Neuron (in vitro differentiated cells): ENCODE data around the gene CCNQ.
A peak's percentile ranks its signal among the peaks of the same experiment; 100 is the strongest.

Experiments used
- H2AFZ ChIP-seq: one replicate; pipeline ENCODE4 v1.6.1; 2013; ENCODE audit warnings: low read depth, mild to moderate bottlenecking, inconsistent platforms, low read length, moderate library complexity
- H3K27me3 ChIP-seq: one replicate; pipeline ENCODE4 v1.6.1; 2013; ENCODE audit warnings: low read length; ENCODE audit not compliant: insufficient read depth
- H3K36me3 ChIP-seq: one replicate; pipeline ENCODE4 v1.6.1; 2013; ENCODE audit warnings: low read length; ENCODE audit not compliant: insufficient read depth
- H3K4me1 ChIP-seq: one replicate; pipeline ENCODE4 v1.6.1; 2013; ENCODE audit warnings: low read length; ENCODE audit not compliant: insufficient read depth
- H3K4me3 ChIP-seq: 2 replicates; pipeline ENCODE4 v1.5.1; 2013; ENCODE audit warnings: mild to moderate bottlenecking, low read length, moderate library complexity
- H3K9me3 ChIP-seq: one replicate; pipeline ENCODE4 v1.6.1; 2013; ENCODE audit warnings: low read length

Gene CCNQ

DNA sequence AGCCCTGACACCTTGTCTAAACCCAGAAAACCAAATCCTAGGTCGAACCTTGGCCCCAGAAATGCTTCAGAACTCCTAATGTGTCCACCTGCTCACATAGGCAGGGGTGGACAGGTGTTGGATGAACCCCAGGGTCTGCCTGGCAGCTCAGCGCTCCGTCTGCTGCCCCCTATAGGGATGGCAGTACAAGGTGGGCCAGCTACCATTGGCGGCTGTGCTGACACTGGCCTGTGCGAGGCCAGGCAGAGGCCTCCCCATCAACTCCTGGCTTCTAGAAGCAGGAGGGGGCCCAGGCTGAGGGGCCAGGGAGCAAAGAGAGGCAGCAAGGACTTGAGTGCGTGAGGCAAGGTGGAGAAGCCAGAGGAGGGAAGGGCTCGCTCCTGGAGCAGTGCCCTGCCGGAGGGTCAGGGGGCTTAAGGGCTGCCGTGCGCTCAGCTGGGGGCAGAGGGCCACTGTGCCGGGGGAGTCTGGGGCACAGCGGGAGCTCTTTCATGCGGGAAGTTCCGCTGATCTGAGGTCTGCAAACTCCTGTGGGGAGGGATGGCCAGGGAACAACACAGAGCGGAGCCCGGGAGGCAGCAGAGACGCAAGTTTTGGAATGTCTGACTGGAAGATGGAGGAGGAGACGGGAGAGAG lies 20.6 kb downstream of the CCNQ start:
- Histone ChIP-seq H3K27me3 (peaks cover 13% of the 10 kb centered on the region), H3K4me1 (peaks cover 18% of the 10 kb centered on the region), H2AFZ (peak overlapping the region; percentile 7), H3K36me3 (no peaks in the 10 kb centered on the region), H3K4me3 (no peak overlapping the region), H3K9me3 (no peaks in the 10 kb centered on the region)

DNA sequence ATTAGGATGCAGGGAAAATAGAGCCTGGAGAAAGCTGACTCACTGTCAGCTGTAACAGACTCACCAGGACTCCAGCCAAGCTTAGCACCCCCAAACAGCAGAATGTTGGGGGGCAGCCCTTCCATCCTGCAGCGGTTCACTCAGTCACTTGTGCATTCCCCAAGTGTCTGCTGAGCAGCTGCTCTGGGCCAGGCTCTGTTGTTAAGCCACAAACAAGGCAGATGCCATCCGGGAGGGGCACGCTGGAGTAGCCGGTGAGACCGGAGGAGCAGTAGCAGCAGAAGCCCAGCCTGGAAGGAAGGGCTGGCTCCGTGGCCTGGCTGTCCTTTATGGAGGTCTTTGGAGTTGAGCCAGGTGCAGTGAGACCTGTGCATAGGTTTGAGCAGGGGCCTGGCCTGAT lies 22.0 kb downstream of the CCNQ start:
- no peaks in the 10 kb centered on the region for H3K9me3 ChIP-seq
- H3K4me1 ChIP-seq, result peaks cover 13% of the 10 kb centered on the region
- H3K4me3 ChIP-seq, result no peak overlapping the region
- no peak overlapping the region for H2AFZ ChIP-seq
- no peaks in the 10 kb centered on the region for H3K36me3 ChIP-seq
- H3K27me3 ChIP-seq, result peaks cover 20% of the 10 kb centered on the region

GRCh38 chrX:153576239-153576870 lies 22.6 kb downstream of the CCNQ start:
- H3K4me1 ChIP-seq, result peaks cover 13% of the 10 kb centered on the region
- no peak overlapping the region for H2AFZ ChIP-seq
- peaks cover 25% of the 10 kb centered on the region for H3K27me3 ChIP-seq
- H3K4me3 ChIP-seq, result no peak overlapping the region
- no peaks in the 10 kb centered on the region for H3K9me3 ChIP-seq
- no peaks in the 10 kb centered on the region for H3K36me3 ChIP-seq

GRCh38 chrX:153573984-153574383 lies 25.0 kb downstream of the CCNQ start:
- Histone ChIP-seq H3K4me1 (peaks cover 10% of the 10 kb centered on the region), H2AFZ (no peak overlapping the region), H3K36me3 (no peaks in the 10 kb centered on the region), H3K4me3 (no peak overlapping the region), H3K27me3 (peaks cover 28% of the 10 kb centered on the region), H3K9me3 (no peaks in the 10 kb centered on the region)

- H3K4me3 ChIP-seq, result no peak overlapping the region
- H3K36me3 ChIP-seq, result no peaks in the 10 kb centered on the region
- no peaks in the 10 kb centered on the region for H3K9me3 ChIP-seq
- no peak overlapping the region for H2AFZ ChIP-seq
- H3K4me1 ChIP-seq, result peaks cover 4% of the 10 kb centered on the region
- peaks cover 36% of the 10 kb centered on the region for H3K27me3 ChIP-seq
Observed at GRCh38 chrX:153572601-153573000, 26.3 kb downstream of the CCNQ start.

- no peaks in the 10 kb centered on the region for H3K4me1 ChIP-seq
- H3K27me3 ChIP-seq, result peaks cover 33% of the 10 kb centered on the region
- no peak overlapping the region for H3K4me3 ChIP-seq
- no peak overlapping the region for H2AFZ ChIP-seq
- H3K36me3 ChIP-seq, result no peaks in the 10 kb centered on the region
- no peaks in the 10 kb centered on the region for H3K9me3 ChIP-seq
Observed at GRCh38 chrX:153571534-153571908, 27.4 kb downstream of the CCNQ start.

- no peaks in the 10 kb centered on the region for H3K4me1 ChIP-seq
Observed at GRCh38 chrX:153569475-153569874, 29.5 kb downstream of the CCNQ start.

DNA sequence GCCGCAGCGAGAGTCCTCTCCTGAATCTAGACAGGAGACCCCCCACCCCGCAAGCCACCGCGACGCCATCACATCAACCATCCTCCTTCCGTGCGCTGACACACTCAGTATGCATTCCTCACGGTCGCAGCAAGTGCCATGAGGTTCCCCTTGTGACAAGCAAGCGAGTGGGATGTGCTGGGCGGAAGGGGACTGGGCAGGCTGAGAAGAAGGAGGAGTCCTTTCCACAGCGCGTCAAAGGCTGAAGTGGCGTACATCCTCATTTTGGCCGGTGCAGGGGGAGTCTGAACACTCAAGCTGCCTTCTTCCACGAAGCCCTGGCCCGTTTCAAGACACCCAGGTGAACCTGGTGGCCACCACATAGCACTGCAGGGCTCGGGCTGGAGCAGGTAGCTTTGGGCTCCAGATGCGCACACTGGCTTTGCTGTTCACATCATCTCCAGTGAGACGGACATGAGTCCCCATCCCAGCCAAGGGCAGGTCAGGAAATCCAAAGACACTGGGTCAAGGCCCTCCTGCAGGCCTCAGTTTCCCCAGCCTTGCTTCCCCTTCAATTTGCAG lies 30.4 kb downstream of the CCNQ start:
- H3K27me3 ChIP-seq, result peaks cover 29% of the 10 kb centered on the region
- H3K9me3 ChIP-seq, result no peaks in the 10 kb centered on the region

More at GRCh38 chrX:153569475-153569874, 29.5 kb downstream of the CCNQ start:
- Histone ChIP-seq H3K27me3 (peaks cover 29% of the 10 kb centered on the region), H3K4me3 (no peak overlapping the region), H2AFZ (no peak overlapping the region), H3K9me3 (no peaks in the 10 kb centered on the region), H3K36me3 (no peaks in the 10 kb centered on the region)

DNA sequence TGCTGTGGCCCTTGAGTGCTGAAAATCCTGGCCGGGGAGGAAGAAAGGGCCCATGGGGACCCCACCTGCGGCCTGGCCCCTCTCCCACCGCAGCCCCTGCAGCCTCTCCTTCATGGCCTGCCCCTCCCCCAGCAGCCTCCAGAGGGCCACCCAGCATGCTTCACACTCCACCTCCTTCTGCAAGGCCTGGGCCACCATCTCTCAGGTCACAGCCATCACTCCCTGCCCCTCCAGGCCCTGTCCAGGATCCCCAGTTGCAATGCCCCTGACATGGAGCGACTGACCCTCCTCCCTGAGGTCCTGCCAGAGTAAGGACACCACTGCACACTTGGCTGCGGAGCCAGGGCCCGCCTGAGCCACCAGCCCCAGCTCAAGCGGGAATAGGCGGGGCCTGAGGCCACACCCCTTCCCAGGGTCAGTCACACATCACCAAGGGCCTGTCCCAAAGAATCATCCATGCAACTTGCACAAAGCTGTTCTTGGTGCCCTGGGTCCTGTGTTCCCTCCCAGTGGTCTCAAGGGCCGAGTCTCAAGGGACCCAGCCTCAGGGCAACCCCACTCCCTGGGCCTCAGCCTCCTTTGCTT lies 32.9 kb downstream of the CCNQ start:
- Histone ChIP-seq H2AFZ (no peak overlapping the region), H3K4me3 (no peak overlapping the region), H3K9me3 (no peaks in the 10 kb centered on the region), H3K27me3 (peaks cover 23% of the 10 kb centered on the region), H3K4me1 (no peaks in the 10 kb centered on the region), H3K36me3 (no peaks in the 10 kb centered on the region)

More for the DNA sequence above, 30.4 kb downstream of the CCNQ start:
- no peak overlapping the region for H3K4me3 ChIP-seq
- H3K4me1 ChIP-seq, result no peaks in the 10 kb centered on the region
- no peaks in the 10 kb centered on the region for H3K36me3 ChIP-seq
- no peak overlapping the region for H2AFZ ChIP-seq

GRCh38 chrX:153564047-153564606 lies 34.8 kb downstream of the CCNQ start:
- Histone ChIP-seq H2AFZ (no peak overlapping the region), H3K27me3 (peaks cover 36% of the 10 kb centered on the region), H3K4me1 (no peaks in the 10 kb centered on the region), H3K36me3 (no peaks in the 10 kb centered on the region), H3K9me3 (no peaks in the 10 kb centered on the region), H3K4me3 (no peak overlapping the region)

DNA sequence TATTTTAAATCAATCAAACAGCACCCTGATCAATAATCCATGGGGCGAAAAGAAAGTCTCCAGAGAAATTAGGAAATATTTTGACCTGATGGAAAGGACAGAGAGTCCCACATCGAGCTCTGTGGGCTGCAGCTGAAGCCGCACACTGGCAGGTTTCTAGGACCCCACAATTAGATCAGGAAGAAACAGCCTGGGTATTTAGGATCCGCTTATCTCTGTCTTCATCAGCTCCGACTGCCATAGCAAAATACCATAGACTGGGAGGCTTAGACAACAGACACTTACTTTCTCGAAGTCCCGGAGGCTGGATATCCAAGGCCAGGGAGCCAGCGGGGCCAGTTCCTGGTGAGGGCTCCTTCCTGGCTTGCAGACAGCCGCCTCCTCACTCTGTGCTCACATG lies 36.4 kb downstream of the CCNQ start:
- peaks cover 36% of the 10 kb centered on the region for H3K27me3 ChIP-seq
- H2AFZ ChIP-seq, result no peak overlapping the region
- H3K36me3 ChIP-seq, result no peaks in the 10 kb centered on the region
- H3K9me3 ChIP-seq, result no peaks in the 10 kb centered on the region
- no peaks in the 10 kb centered on the region for H3K4me1 ChIP-seq
- H3K4me3 ChIP-seq, result no peak overlapping the region

DNA sequence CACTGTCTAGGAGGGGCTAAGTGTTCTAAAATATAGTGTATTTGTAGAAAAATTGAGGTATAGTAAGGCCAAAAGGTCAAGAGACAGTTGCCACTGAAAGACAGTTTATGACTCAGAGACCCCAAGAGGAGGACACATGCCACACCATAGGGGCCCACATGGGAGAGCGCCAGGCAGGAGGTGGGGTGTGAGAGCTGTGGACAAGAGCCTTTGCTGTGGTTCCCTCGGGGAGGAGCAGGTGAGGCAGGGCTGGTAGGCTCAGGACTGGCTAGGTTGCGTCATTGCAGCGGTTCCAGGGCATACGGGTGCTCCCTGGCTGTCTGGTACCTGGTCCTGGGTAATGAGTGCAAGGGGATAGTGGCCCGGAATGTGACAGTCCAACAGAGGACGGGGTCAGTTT lies 37.6 kb downstream of the CCNQ start:
- Histone ChIP-seq H2AFZ (no peak overlapping the region), H3K9me3 (no peaks in the 10 kb centered on the region), H3K27me3 (peaks cover 48% of the 10 kb centered on the region), H3K36me3 (no peaks in the 10 kb centered on the region), H3K4me3 (no peak overlapping the region), H3K4me1 (no peaks in the 10 kb centered on the region)

- Histone ChIP-seq H2AFZ (no peak overlapping the region), H3K27me3 (peaks cover 48% of the 10 kb centered on the region), H3K9me3 (no peaks in the 10 kb centered on the region), H3K36me3 (no peaks in the 10 kb centered on the region), H3K4me1 (no peaks in the 10 kb centered on the region), H3K4me3 (no peak overlapping the region)
Observed at GRCh38 chrX:153560466-153560865, 38.5 kb downstream of the CCNQ start.
